GM10266 (cell line): ENCODE measurements around the gene HMGCS1.

Experiments
- DNase-seq: peaks from one replicate; pipeline ENCODE4 v3.0.0; 2012; ENCODE audit errors: extremely low spot score
- TF ChIP-seq, protein P1 (sequence below): IDR thresholded peaks from 2 replicates; pipeline ENCODE4 v1.5.1; 2012; ENCODE audit warnings: mild to moderate bottlenecking, low read depth; ENCODE audit not compliant: control insufficient read depth, insufficient read depth; ENCODE audit errors: missing control alignments

HMGCS1 gene

DNA sequence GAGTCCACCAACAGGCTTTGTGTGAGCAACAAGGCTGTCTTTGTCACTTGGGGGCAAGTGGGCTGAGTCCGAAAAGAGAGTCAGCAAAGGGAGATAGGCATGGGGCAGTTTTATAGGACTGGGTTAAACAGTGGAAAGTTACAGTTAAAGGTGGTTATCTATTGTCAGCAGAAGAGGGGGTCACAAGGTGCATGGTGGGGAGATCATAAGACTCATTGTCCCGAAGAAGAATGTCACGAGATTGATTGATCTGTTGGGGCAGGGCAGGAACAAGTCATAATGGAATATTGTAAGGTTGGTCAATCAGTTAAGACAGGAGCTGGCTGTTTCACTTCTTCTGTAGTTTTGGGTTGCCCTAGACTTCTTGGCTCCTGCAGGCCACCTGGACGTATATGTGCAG, 7.6 kb upstream of the HMGCS1 start:
- TF ChIP-seq, protein P1, sequence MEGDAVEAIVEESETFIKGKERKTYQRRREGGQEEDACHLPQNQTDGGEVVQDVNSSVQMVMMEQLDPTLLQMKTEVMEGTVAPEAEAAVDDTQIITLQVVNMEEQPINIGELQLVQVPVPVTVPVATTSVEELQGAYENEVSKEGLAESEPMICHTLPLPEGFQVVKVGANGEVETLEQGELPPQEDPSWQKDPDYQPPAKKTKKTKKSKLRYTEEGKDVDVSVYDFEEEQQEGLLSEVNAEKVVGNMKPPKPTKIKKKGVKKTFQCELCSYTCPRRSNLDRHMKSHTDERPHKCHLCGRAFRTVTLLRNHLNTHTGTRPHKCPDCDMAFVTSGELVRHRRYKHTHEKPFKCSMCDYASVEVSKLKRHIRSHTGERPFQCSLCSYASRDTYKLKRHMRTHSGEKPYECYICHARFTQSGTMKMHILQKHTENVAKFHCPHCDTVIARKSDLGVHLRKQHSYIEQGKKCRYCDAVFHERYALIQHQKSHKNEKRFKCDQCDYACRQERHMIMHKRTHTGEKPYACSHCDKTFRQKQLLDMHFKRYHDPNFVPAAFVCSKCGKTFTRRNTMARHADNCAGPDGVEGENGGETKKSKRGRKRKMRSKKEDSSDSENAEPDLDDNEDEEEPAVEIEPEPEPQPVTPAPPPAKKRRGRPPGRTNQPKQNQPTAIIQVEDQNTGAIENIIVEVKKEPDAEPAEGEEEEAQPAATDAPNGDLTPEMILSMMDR: no peak
- DNase-seq: no peak

DNA sequence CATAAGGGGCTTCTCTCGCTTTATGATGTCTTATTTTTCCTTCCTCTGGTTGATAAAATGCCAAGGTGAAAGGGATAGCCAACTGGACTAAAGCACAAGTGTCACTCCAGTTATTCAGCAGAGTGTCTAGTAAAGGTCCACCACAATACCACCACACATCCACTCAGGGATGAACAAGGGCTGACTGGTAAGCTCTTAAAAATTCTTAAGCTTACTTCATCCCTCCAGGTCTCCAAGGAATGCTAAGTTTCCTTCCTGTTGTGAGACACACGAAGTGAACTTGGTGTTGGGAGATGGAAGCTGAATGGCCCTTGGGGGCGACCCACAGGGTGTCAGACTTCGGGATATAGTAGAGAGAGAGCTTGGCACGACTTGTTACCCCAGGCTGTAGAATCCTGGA, 3.2 kb upstream of the HMGCS1 start:
- TF ChIP-seq, protein P1: no peak
- DNase-seq: no peak

DNA sequence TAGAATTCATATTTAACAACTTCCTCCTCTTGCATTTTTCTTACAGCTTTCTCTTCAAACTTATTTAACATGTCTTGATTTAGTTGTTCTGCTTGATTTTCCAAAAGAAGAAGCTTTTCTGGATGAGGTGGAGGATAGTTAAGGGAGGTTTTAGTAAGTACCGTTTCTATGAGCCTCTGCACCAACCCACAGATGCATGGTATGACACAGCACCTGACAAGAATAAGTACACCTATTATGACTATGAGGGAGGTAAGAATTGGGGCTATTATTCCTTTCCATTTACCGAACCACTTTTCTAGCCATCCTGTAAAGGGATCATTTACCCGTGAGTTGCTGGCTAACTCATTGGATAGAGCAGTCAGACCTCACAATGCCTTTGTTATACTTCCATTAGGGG, 2.5 kb upstream of the HMGCS1 start:
- DNase-seq: no peak
- TF ChIP-seq, protein P1: no peak

GRCh38 chr5:43315263-43315662, 2.1 kb upstream of the HMGCS1 start:
- no peak for DNase-seq
- TF ChIP-seq, protein P1: no peak

DNA sequence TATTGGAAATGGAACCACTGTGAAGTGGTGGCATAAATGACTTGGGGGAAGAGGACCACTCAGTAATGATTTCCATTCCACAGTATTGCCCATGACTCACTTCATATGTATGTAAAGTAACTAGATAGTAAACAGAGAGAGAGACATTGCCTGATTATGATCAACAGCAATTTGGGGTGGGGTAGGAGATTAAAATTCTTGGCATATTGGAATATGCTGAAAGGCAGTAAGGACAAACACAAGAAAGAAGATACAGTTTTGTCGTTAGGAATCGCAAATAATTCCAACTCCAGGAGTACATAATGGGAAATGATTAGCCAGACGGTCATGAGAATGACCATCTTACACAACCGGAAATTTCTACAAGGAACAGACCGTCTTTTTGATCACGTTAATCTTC, 1.5 kb upstream of the HMGCS1 start:
- no peak for DNase-seq
- TF ChIP-seq, protein P1: no peak

- TF ChIP-seq, protein P1: no peak
- no peak for DNase-seq
These were observed 744 bp upstream of the HMGCS1 start for GRCh38 chr5:43313854-43314457.

- TF ChIP-seq, protein P1: no peak
- DNase-seq: no peak
These were observed 545 bp downstream of the HMGCS1 start for GRCh38 chr5:43312699-43313034.
